Urinary bladder (tissue), 4 donors: ENCODE results near the gene PLEKHB2. TPM values are rescaled to one million over a fixed set of nuclear protein-coding genes. Genes with fewer than 3 reads are reported as not detected.
"Not testable (repeated sequence)": the region's sequence is repeated elsewhere in the genome, so short reads cannot be mapped to it uniquely, and the experiment has no call there.

ENCODE experiments used
- DNase-seq: peaks from one replicate; pipeline ENCODE4 v3.0.0-alpha.2; 2015; ENCODE audit errors: extremely low spot score
- H3K27ac ChIP-seq: one replicate; pipeline ENCODE4 v1.5.1; 2013; ENCODE audit warnings: low read depth, mild to moderate bottlenecking, moderate library complexity
- H3K36me3 ChIP-seq: one replicate; pipeline ENCODE4 v1.6.1; 2013; ENCODE audit warnings: mild to moderate bottlenecking, moderate library complexity; ENCODE audit not compliant: insufficient read depth
- H3K4me1 ChIP-seq: one replicate; pipeline ENCODE4 v1.6.1; 2013; ENCODE audit warnings: mild to moderate bottlenecking, moderate library complexity; ENCODE audit not compliant: insufficient read depth
- H3K4me3 ChIP-seq: one replicate; pipeline ENCODE4 v1.5.1; 2013; ENCODE audit warnings: low read depth, low read length
- WGBS: extraction: QIAGEN DNeasy Blood & Tissue Kit; methylation state at CpG from one replicate; pipeline ENCODE4 v1.1.7; 2013; 5-methylcytosine and 5-hydroxymethylcytosine counted together
- polyA plus RNA-seq: library from polyadenylated mRNA; stranded (reverse); fragments of 200-250 nt; gene quantifications from one replicate; pipeline ENCODE4 v1.2.3, GENCODE V29; 2013
- total RNA-seq: library from RNA; depleted of rRNA; stranded (reverse); fragments of >200 nt; gene quantifications from one replicate; pipeline ENCODE4 v1.2.3, GENCODE V29; 2014
- donor health status: healthy with polysubstance abuse.
- donor health status: healthy.

The PLEKHB2 gene
- total and polyA plus RNA-seq, 2 donors, result 27.1 to 40.4 TPM

- WGBS, result 84% methylated on average over 3 of the region's 3 CpGs
These were observed 27.2 kb upstream of the PLEKHB2 start for GRCh38 chr2:131077966-131078365.

DNA sequence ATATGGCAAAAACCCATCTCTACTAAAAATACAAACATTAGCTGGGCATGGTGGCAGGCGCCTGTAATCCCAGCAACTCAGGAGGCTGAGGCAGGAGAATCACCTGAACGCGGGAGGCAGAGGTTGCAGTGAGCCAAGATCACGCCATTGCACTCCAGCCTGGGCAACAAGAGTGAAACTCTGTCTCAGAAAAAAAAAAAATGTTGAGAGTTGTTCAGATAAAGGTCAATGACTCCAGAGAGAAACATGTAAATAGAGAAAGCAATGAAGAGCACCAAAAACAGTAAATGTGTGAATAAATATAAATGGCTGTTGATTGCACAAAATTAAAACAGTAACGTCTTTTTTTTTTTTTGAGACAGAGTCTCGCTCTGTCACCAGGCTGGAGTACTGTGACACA, 25.2 kb upstream of the PLEKHB2 start:
- DNase-seq, H3K4me3 ChIP-seq, H3K27ac ChIP-seq, H3K4me1 ChIP-seq, H3K36me3 ChIP-seq: not testable (repeated sequence)
- 94% methylated on average over 6 of the region's 6 CpGs for WGBS

More at GRCh38 chr2:131077966-131078365, 27.2 kb upstream of the PLEKHB2 start:
- Histone ChIP-seq H3K27ac (no peak overlapping the region), H3K36me3 (no peaks in the 10 kb centered on the region), H3K4me3 (no peak overlapping the region), H3K4me1 (no peaks in the 10 kb centered on the region)
- DNase-seq, result no peak

GRCh38 chr2:131081190-131081589, 23.9 kb upstream of the PLEKHB2 start:
- H3K4me3 ChIP-seq, result no peak overlapping the region
- no peaks in the 10 kb centered on the region for H3K36me3 ChIP-seq
- no peak overlapping the region for H3K27ac ChIP-seq
- no peak for DNase-seq
- H3K4me1 ChIP-seq, result peaks cover 3% of the 10 kb centered on the region
- 84% methylated on average over 4 of the region's 4 CpGs for WGBS

DNA sequence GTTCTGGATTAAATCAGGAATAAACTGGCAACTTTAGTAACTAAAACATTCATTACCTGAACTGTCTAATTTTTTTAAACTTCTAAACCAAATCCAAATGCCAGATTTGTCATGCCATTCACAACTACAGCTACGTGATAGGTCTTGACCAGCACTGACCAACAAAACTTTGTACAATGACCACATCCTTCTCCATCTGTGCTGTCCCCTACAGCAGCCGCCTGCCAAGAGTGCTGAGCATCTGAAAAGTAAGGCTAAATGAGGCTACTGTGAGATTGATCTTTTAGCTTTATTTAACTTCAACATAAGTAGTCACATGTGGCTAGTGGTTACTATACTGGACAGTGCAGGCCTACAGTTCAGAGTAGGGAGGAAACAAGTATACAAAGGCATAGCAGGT, 19.5 kb upstream of the PLEKHB2 start:
- DNase-seq, result no peak
- no peak overlapping the region for H3K27ac ChIP-seq
- H3K4me3 ChIP-seq, result no peak overlapping the region
- peaks cover under 1% of the 10 kb centered on the region for H3K36me3 ChIP-seq
- peaks cover 3% of the 10 kb centered on the region for H3K4me1 ChIP-seq
- 72% methylated on average over 2 of the region's 2 CpGs for WGBS

DNA sequence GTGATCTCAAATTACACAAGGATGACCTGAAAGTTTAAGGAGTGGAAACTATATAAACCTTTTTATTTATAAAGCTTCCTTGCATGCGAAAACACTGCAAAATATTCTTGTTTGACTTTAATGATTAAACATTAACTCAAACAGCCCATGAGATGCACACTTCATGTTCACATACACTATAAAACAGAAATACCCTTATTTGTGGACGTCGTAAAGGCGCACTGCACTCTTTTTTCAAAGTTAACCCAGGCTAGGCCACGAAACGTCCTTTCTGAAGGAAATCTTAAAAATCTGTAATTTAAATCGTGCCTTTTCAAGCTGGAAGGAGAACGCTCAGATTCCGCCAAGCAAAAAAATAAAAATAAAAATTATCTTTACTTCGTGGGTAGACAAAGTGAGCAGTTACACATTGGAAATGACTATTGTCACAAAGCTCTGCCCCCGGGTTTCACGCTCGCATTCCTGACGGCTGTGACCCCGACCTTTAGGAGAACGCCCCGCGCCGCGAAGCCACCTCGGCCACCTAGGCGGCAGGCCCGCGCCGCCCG, 12.6 kb upstream of the PLEKHB2 start:
- Histone ChIP-seq H3K4me1 (no peaks in the 10 kb centered on the region), H3K27ac (peak overlapping the region; percentile 100), H3K4me3 (peak overlapping the region; percentile 100), H3K36me3 (peaks cover 1% of the 10 kb centered on the region)
- DNase-seq, result no peak
- under 1% methylated on average over 26 of the region's 26 CpGs for WGBS

- Histone ChIP-seq H3K4me3 (peak within 1 kb of the TSS; percentile 100), H3K4me1 (no peaks in the 10 kb centered on the region), H3K27ac (peak within 1 kb of the TSS; percentile 100), H3K36me3 (peaks cover 1% of the 10 kb centered on the region)
- no peak for DNase-seq
- under 1% methylated on average over 107 of the region's 107 CpGs for WGBS
These were observed 12.0 kb upstream of the PLEKHB2 start, which contains the start of gene FAM168B for GRCh38 chr2:131093006-131093695. Gene FAM168B, minus strand, starts transcription at chr2:131093460. Its CDS starts 10,814 bp downstream, at chr2:131082646.

- Histone ChIP-seq H3K27ac (peak overlapping the region; percentile 100), H3K36me3 (peaks cover 1% of the 10 kb centered on the region), H3K4me3 (peak overlapping the region; percentile 100), H3K4me1 (no peaks in the 10 kb centered on the region)
- no peak for DNase-seq
- 8% methylated on average over 37 of the region's 37 CpGs for WGBS
These were observed 11.3 kb upstream of the PLEKHB2 start for GRCh38 chr2:131093696-131094462.

DNA sequence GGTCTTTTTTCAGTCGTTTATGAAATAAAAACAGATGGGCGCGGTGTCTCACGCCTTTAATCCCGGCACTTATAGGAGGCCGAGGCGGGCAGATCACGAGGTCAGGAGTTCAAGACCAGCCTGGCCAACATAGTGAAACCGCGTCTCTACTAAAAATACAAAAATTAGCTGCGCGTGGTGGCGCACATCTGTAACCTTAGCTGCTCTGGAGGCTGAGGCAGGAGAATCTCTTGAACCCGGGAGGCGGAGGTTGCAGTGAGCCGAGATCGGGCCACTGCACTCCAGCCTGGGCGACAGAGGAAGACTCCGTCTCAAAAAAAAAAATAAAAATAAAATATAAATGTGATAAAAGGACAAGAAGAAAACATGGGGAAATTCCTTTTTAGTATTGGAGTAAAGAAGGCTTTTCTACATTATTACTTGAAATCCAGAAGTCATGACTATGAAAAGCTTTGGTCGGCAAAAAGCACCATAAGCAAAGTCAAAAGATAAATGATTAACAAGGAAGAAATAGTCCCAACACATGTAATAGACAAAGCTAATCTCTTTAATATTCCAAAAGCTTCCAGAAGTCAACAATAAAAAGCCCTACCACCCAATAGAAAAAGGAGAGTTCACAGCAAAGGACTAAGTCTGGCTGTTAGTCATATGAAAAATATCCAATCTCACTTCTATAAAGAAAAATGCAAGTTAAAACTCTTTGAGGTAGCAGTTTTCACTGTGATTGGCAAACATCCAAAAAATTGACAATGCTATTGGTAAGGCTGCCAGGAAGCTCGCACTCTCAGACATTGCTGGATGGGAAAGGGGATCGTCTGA, 10.5 kb upstream of the PLEKHB2 start:
- 64% methylated on average over 22 of the region's 22 CpGs for WGBS

GRCh38 chr2:131103165-131103564, 2.0 kb upstream of the PLEKHB2 start:
- WGBS, result 90% methylated on average over 2 of the region's 2 CpGs
- no peak for DNase-seq
- H3K4me1 ChIP-seq, result no peaks in the 10 kb centered on the region
- H3K36me3 ChIP-seq, result no peaks in the 10 kb centered on the region
- no peak overlapping the region for H3K27ac ChIP-seq
- no peak overlapping the region for H3K4me3 ChIP-seq

More for the DNA sequence above, 10.5 kb upstream of the PLEKHB2 start:
- no peak for DNase-seq
- Histone ChIP-seq H3K4me3 (no peak overlapping the region), H3K4me1 (no peaks in the 10 kb centered on the region), H3K27ac (no peak overlapping the region), H3K36me3 (peaks cover 1% of the 10 kb centered on the region)

GRCh38 chr2:131104487-131105155, 515 bp upstream of the PLEKHB2 start:
- under 1% methylated on average over 20 of the region's 20 CpGs for WGBS
- peak; percentile 71 for DNase-seq
- peak overlapping the region; percentile 96 for H3K4me3 ChIP-seq
- peak overlapping the region; percentile 73 for H3K27ac ChIP-seq
- no peaks in the 10 kb centered on the region for H3K36me3 ChIP-seq
- H3K4me1 ChIP-seq, result no peaks in the 10 kb centered on the region

DNA sequence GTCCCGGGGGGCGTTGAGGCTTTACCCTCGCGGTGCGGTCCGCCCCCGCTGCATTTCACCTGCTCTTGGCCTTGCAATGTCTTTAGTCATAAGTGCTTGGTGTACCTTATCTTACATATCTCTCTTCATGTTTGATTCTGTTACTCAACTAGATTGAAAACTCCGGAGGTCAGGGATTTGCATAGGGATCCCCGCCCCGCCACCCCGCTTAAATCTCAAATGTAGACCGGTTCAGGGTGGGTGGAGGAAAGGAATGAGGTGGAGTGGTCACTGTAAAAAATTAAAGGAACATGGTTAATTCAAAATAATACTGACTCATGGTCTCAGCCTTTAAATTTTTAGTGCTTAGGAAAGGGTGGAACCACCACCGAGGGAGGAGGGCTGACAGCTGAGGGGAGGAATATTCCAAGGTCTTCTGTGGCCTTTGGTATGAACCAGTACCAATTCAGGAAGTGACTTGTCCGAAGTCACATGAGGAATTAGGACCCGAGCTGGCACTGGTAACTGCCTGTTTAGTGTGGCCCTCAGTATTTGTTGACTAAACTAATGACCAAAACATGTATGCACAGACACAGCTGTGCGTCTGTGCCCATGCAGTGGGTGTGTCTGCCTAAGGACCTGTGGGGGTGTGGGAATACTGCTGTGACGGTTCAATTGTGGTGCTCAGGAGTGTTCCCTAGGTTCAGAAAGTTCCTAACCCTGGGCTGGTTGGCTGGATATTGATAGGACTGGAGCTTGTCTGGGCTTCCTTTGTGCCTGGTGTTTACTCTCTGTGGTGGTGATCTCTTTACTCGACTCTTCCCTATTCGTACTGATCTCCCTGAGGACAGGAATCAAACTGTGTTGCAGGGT, 1.0 kb downstream of the PLEKHB2 start:
- WGBS, result 4% methylated on average over 19 of the region's 19 CpGs
- no peak for DNase-seq
- H3K4me3 ChIP-seq, result peak overlapping the region; percentile 96
- H3K27ac ChIP-seq, result peak overlapping the region; percentile 91
- no peaks in the 10 kb centered on the region for H3K36me3 ChIP-seq
- no peaks in the 10 kb centered on the region for H3K4me1 ChIP-seq

GRCh38 chr2:131112529-131112928, 7.4 kb downstream of the PLEKHB2 start:
- H3K4me3 ChIP-seq, result no peak overlapping the region
- WGBS, result 78% methylated on average over 2 of the region's 2 CpGs
- H3K27ac ChIP-seq, result no peak overlapping the region
- no peaks in the 10 kb centered on the region for H3K36me3 ChIP-seq
- no peaks in the 10 kb centered on the region for H3K4me1 ChIP-seq
- no peak for DNase-seq
